ENCODE measurements around the gene ESF1.

DNA sequence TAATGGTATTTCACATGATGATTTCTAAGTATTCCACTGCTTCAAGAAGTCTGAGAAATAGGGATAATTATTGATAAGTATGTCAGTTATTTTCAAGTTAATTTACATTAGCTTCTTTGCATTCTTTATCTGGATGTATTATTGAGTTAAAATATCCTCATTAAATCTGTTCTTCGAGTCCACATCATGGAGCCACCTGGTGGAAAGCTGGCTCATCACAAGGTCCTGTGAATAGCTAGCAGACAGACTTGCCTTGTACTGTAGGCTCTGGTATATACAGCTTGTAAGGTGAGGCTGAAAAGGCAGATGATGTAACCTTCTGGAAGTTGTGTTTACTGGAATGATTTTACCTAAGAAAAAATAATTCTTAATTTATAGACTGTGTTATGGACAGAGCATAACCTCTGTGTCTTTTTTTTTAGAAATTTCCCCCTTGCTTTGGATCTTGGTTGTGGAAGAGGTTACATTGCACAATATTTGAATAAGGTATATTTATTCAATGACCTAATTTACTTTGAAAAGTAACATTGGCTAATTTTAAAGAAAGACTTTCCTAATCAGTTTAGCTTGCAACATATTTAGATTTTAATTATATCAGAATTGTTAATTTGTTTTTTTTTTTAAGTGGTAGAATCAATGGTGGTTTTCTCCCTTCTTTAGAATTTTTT, 3.6 kb upstream of the ESF1 start:
- TF ChIP-seq EZH2phosphoT487 (IDR thresholded peaks at IDR 0.05; ENCODE audit: unreplicated experiment) = no peak
- no peak for TF ChIP-seq CREB1 (CRISPR knock-in tag; IDR thresholded peaks at IDR 0.05; ENCODE audit: low read depth)
- TF ChIP-seq, protein P1, sequence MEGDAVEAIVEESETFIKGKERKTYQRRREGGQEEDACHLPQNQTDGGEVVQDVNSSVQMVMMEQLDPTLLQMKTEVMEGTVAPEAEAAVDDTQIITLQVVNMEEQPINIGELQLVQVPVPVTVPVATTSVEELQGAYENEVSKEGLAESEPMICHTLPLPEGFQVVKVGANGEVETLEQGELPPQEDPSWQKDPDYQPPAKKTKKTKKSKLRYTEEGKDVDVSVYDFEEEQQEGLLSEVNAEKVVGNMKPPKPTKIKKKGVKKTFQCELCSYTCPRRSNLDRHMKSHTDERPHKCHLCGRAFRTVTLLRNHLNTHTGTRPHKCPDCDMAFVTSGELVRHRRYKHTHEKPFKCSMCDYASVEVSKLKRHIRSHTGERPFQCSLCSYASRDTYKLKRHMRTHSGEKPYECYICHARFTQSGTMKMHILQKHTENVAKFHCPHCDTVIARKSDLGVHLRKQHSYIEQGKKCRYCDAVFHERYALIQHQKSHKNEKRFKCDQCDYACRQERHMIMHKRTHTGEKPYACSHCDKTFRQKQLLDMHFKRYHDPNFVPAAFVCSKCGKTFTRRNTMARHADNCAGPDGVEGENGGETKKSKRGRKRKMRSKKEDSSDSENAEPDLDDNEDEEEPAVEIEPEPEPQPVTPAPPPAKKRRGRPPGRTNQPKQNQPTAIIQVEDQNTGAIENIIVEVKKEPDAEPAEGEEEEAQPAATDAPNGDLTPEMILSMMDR (conservative IDR thresholded peaks at IDR 0.05; ENCODE audit: low read depth in 2 of 2) = peak; percentile 60 to 67
- no peak for TF ChIP-seq POLR2AphosphoS5 (IDR thresholded peaks at IDR 0.05; ENCODE audit: low read depth)
- TF ChIP-seq, protein P2, sequence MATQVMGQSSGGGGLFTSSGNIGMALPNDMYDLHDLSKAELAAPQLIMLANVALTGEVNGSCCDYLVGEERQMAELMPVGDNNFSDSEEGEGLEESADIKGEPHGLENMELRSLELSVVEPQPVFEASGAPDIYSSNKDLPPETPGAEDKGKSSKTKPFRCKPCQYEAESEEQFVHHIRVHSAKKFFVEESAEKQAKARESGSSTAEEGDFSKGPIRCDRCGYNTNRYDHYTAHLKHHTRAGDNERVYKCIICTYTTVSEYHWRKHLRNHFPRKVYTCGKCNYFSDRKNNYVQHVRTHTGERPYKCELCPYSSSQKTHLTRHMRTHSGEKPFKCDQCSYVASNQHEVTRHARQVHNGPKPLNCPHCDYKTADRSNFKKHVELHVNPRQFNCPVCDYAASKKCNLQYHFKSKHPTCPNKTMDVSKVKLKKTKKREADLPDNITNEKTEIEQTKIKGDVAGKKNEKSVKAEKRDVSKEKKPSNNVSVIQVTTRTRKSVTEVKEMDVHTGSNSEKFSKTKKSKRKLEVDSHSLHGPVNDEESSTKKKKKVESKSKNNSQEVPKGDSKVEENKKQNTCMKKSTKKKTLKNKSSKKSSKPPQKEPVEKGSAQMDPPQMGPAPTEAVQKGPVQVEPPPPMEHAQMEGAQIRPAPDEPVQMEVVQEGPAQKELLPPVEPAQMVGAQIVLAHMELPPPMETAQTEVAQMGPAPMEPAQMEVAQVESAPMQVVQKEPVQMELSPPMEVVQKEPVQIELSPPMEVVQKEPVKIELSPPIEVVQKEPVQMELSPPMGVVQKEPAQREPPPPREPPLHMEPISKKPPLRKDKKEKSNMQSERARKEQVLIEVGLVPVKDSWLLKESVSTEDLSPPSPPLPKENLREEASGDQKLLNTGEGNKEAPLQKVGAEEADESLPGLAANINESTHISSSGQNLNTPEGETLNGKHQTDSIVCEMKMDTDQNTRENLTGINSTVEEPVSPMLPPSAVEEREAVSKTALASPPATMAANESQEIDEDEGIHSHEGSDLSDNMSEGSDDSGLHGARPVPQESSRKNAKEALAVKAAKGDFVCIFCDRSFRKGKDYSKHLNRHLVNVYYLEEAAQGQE (IDR thresholded peaks at IDR 0.05; ENCODE audit: unreplicated experiment) = no peak
